ENCODE data around the gene CCDC87. TPM values are rescaled to one million over a fixed set of nuclear protein-coding genes. Genes with fewer than 3 reads are reported as not detected.

Gene CCDC87
- total and polyA plus RNA-seq, 2 experiments from 2014 or later: 0.39 to 1.2 TPM

DNA sequence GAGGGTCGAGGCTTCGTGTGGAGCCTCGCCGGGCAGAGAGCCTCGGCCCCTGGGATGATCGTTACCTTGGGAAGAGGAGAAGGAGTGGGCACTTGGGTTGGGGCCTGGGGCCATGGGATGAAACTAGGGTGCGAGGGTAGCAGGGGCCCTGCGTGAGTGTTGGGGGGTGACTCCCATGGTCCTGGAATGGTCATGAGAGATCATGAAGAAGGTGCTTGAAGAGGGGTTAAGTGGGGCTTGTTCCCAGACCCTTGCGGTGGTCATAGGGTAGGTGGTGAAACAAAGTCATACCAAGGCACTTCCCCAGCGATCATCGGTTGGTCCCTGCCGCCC, 406 bp upstream of the CCDC87 start:
- no peaks in the 10 kb centered on the region; the same call in 1 of the 2 replicates for H3K36me3 ChIP-seq (ENCODE audit: insufficient read depth)
- H4K20me1 ChIP-seq (replicated peaks; ENCODE audit: insufficient read depth): no peaks in the 10 kb centered on the region
- DNase-seq (ENCODE audit: low spot score) (peak; percentile 8), ATAC-seq (peak; percentile 7)
- Mint-ChIP-seq H3K27ac (peak overlapping the region; percentile 97), H3K4me1 (peaks cover 12% of the 10 kb centered on the region), H3K4me3 (peak overlapping the region; percentile 97), H3K27me3 (ENCODE audit: insufficient read depth, low read depth, poor library complexity) (peaks cover 20% of the 10 kb centered on the region), H3K36me3 (ENCODE audit: low read depth) (peaks cover 15% of the 10 kb centered on the region; the same call in 2 of the 3 replicates), H3K9me3 (peaks cover 31% of the 10 kb centered on the region)
- peak overlapping the region; percentile 67 for H3K4me3 ChIP-seq
- H3K79me2 ChIP-seq (replicated peaks; ENCODE audit: insufficient read depth): no peaks in the 10 kb centered on the region; the same call in 1 of the 2 replicates
- H3F3A ChIP-seq (replicated peaks; ENCODE audit: low read depth): 0 out of 2 replicates have a peak, but pooled peaks cover 10% of the 10 kb centered on the region
- 0 out of 2 replicates have a peak, but pooled peaks cover 7% of the 10 kb centered on the region for H3K27me3 ChIP-seq (ENCODE audit: insufficient read depth)
- H3K9me2 ChIP-seq (ENCODE audit: insufficient read depth): no peaks in the 10 kb centered on the region
- H3K4me1 ChIP-seq (ENCODE audit: insufficient read depth): peaks cover 10% of the 10 kb centered on the region; the same call in 1 of the 2 replicates
- H2AFZ ChIP-seq: peak overlapping the region; percentile 97
- H3K27ac ChIP-seq (ENCODE audit: low read depth): peak overlapping the region; percentile 71; the same call in 1 of the 2 replicates
- TF ChIP-seq ZNF114 (CRISPR knock-in tag; IDR thresholded peaks at IDR 0.05) (no peak), EZH2 (IDR thresholded peaks at IDR 0.05; ENCODE audit: low read depth, unreplicated experiment) (no peak), NANOG (IDR thresholded peaks at IDR 0.05; ENCODE audit: borderline replicate concordance) (no peak), CREB1 (CRISPR knock-in tag; IDR thresholded peaks at IDR 0.05; ENCODE audit: low read depth) (no peak), EZH2phosphoT487 (IDR thresholded peaks at IDR 0.05; ENCODE audit: unreplicated experiment) (no peak), STAT1 (IDR thresholded peaks at IDR 0.05; ENCODE audit: unreplicated experiment) (no peak)
- TF ChIP-seq, protein P1, sequence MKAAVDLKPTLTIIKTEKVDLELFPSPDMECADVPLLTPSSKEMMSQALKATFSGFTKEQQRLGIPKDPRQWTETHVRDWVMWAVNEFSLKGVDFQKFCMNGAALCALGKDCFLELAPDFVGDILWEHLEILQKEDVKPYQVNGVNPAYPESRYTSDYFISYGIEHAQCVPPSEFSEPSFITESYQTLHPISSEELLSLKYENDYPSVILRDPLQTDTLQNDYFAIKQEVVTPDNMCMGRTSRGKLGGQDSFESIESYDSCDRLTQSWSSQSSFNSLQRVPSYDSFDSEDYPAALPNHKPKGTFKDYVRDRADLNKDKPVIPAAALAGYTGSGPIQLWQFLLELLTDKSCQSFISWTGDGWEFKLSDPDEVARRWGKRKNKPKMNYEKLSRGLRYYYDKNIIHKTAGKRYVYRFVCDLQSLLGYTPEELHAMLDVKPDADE (IDR thresholded peaks at IDR 0.05): no peak
- TF ChIP-seq, protein P2, sequence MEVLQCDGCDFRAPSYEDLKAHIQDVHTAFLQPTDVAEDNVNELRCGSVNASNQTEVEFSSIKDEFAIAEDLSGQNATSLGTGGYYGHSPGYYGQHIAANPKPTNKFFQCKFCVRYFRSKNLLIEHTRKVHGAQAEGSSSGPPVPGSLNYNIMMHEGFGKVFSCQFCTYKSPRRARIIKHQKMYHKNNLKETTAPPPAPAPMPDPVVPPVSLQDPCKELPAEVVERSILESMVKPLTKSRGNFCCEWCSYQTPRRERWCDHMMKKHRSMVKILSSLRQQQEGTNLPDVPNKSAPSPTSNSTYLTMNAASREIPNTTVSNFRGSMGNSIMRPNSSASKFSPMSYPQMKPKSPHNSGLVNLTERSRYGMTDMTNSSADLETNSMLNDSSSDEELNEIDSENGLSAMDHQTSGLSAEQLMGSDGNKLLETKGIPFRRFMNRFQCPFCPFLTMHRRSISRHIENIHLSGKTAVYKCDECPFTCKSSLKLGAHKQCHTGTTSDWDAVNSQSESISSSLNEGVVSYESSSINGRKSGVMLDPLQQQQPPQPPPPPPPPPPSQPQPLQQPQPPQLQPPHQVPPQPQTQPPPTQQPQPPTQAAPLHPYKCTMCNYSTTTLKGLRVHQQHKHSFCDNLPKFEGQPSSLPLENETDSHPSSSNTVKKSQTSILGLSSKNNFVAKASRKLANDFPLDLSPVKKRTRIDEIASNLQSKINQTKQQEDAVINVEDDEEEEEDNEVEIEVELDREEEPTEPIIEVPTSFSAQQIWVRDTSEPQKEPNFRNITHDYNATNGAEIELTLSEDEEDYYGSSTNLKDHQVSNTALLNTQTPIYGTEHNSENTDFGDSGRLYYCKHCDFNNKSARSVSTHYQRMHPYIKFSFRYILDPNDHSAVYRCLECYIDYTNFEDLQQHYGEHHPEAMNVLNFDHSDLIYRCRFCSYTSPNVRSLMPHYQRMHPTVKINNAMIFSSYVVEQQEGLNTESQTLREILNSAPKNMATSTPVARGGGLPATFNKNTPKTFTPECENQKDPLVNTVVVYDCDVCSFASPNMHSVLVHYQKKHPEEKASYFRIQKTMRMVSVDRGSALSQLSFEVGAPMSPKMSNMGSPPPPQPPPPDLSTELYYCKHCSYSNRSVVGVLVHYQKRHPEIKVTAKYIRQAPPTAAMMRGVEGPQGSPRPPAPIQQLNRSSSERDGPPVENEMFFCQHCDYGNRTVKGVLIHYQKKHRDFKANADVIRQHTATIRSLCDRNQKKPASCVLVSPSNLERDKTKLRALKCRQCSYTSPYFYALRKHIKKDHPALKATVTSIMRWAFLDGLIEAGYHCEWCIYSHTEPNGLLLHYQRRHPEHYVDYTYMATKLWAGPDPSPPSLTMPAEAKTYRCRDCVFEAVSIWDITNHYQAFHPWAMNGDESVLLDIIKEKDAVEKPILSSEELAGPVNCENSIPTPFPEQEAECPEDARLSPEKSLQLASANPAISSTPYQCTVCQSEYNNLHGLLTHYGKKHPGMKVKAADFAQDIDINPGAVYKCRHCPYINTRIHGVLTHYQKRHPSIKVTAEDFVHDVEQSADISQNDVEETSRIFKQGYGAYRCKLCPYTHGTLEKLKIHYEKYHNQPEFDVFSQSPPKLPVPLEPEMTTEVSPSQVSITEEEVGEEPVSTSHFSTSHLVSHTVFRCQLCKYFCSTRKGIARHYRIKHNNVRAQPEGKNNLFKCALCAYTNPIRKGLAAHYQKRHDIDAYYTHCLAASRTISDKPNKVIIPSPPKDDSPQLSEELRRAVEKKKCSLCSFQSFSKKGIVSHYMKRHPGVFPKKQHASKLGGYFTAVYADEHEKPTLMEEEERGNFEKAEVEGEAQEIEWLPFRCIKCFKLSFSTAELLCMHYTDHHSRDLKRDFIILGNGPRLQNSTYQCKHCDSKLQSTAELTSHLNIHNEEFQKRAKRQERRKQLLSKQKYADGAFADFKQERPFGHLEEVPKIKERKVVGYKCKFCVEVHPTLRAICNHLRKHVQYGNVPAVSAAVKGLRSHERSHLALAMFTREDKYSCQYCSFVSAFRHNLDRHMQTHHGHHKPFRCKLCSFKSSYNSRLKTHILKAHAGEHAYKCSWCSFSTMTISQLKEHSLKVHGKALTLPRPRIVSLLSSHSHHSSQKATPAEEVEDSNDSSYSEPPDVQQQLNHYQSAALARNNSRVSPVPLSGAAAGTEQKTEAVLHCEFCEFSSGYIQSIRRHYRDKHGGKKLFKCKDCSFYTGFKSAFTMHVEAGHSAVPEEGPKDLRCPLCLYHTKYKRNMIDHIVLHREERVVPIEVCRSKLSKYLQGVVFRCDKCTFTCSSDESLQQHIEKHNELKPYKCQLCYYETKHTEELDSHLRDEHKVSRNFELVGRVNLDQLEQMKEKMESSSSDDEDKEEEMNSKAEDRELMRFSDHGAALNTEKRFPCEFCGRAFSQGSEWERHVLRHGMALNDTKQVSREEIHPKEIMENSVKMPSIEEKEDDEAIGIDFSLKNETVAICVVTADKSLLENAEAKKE (CRISPR knock-in tag; IDR thresholded peaks at IDR 0.05): no peak
- TF ChIP-seq, protein P3, sequence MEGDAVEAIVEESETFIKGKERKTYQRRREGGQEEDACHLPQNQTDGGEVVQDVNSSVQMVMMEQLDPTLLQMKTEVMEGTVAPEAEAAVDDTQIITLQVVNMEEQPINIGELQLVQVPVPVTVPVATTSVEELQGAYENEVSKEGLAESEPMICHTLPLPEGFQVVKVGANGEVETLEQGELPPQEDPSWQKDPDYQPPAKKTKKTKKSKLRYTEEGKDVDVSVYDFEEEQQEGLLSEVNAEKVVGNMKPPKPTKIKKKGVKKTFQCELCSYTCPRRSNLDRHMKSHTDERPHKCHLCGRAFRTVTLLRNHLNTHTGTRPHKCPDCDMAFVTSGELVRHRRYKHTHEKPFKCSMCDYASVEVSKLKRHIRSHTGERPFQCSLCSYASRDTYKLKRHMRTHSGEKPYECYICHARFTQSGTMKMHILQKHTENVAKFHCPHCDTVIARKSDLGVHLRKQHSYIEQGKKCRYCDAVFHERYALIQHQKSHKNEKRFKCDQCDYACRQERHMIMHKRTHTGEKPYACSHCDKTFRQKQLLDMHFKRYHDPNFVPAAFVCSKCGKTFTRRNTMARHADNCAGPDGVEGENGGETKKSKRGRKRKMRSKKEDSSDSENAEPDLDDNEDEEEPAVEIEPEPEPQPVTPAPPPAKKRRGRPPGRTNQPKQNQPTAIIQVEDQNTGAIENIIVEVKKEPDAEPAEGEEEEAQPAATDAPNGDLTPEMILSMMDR (conservative IDR thresholded peaks at IDR 0.05; ENCODE audit: low read depth in 2 of 2): no peak
- H3K4me2 ChIP-seq: peak overlapping the region; percentile 84
